K562 (cell line): ENCODE measurements around the gene CABP4. TPM values are rescaled to one million over a fixed set of nuclear protein-coding genes. Genes with fewer than 3 reads are reported as not detected.

ENCODE experiments used
- ATAC-seq: fragments of 200-7000 bp; cut with Tn5 transposase; 3 replicates; pipeline ENCODE4 v1.9.1; 2020; ENCODE audit warnings: moderate library complexity
- BruUV-seq: library from RNA; stranded (reverse); fragments of 400-500 nt; replicated peaks from 2 replicates; lab custom pipeline; 2021; lab: Mats Ljungman, UMichigan
- CTCF ChIA-PET: fragments of 300-600 bp; formaldehyde crosslinking; extraction: SDS; loops from one replicate; lab custom pipeline; 2021; ENCODE audit warnings: low intra/inter-chr PET ratio; lab: Yijun Ruan, JAX
- POLR2A ChIA-PET: fragments of 300-600, 350-650 bp; sonication (Branson Sonifier 250); formaldehyde crosslinking; extraction: SDS; loops from one replicate; lab custom pipeline; 2021; ENCODE audit warnings: antibody characterized with exemption, inconsistent platforms; lab: Yijun Ruan, JAX
- DNase-seq, 4 experiments: peaks; one replicate each; pipeline versions ENCODE4 v3.0.0 to v3.0.0-alpha.2; 2011 to 2018; ENCODE audit warnings: low spot score in 3 of 4, mixed read lengths in 3 of 4; ENCODE audit errors: extremely low read depth in 1 of 4
- FAIRE-seq: peaks from 2 replicates; lab custom pipeline; 2011; peaks lifted over from hg19 to GRCh38; lab: Jason Lieb, UNC
- H2AFZ ChIP-seq: 2 replicates; pipeline ENCODE4 v1.6.0; 2011; ENCODE audit warnings: low read depth, low read length, control low read depth, inconsistent platforms
- H3K27ac ChIP-seq: fragments of 200-600 bp; 3 replicates; pipeline ENCODE4 v1.8.0; 2011; ENCODE audit warnings: low read depth, mild to moderate bottlenecking, control low read depth, inconsistent platforms, low read length, moderate library complexity, mixed read lengths; ENCODE audit errors: extremely low read depth
- H3K27me3 ChIP-seq, 2 experiments: fragments of 300-600 bp in 1 of 2; 2 replicates in 1 of 2; 3 replicates in 1 of 2; pipeline versions ENCODE4 v1.6.0 to v1.8.0; 2011; ENCODE audit warnings: inconsistent platforms in 2 of 2, low read length in 2 of 2, mild to moderate bottlenecking in 1 of 2, mixed read lengths in 1 of 2, moderate library complexity in 1 of 2; ENCODE audit not compliant: control insufficient read depth in 2 of 2, insufficient read depth in 2 of 2
- H3K36me3 ChIP-seq: fragments of 300-600 bp; 3 replicates; pipeline ENCODE4 v1.8.0; 2011; ENCODE audit warnings: mild to moderate bottlenecking, low read length, inconsistent platforms; ENCODE audit not compliant: control insufficient read depth, insufficient read depth
- H3K4me1 ChIP-seq, 2 experiments: fragments of 200-600 bp in 1 of 2; replicated peaks in 1 of 2; 2 replicates in 1 of 2; 3 replicates in 1 of 2; pipeline versions ENCODE4 v1.5.1 to v1.8.0; 2011; ENCODE audit warnings: inconsistent platforms in 2 of 2, low read length in 2 of 2, mild to moderate bottlenecking in 1 of 2, mixed read lengths in 1 of 2, moderate library complexity in 1 of 2; ENCODE audit not compliant: control insufficient read depth in 2 of 2, insufficient read depth in 2 of 2
- H3K4me2 ChIP-seq: 2 replicates; pipeline ENCODE4 v1.6.1; 2011; ENCODE audit warnings: low read length, control low read depth, inconsistent platforms, mixed read lengths; ENCODE audit not compliant: insufficient read depth
- H3K4me3 ChIP-seq: fragments of 200-600 bp; sonication (generic), shearing (Covaris generic); 2 replicates; pipeline ENCODE4 v1.5.1; 2016; ENCODE audit warnings: control low read depth, inconsistent platforms
- H3K79me2 ChIP-seq: fragments of 200-600 bp; 3 replicates; pipeline ENCODE4 v1.8.0; 2011; ENCODE audit warnings: low read length, inconsistent platforms; ENCODE audit not compliant: control insufficient read depth, insufficient read depth
- H3K9ac ChIP-seq, 2 experiments: 2 replicates each; pipeline versions ENCODE4 v1.6.0 to v1.6.1; 2011; ENCODE audit warnings: low read depth in 2 of 2, low read length in 2 of 2, control low read depth in 1 of 2, inconsistent platforms in 1 of 2, mild to moderate bottlenecking in 1 of 2, mixed read lengths in 1 of 2; ENCODE audit not compliant: insufficient read depth in 1 of 2
- H3K9me1 ChIP-seq: one replicate; pipeline ENCODE4 v1.6.0; 2011; ENCODE audit warnings: inconsistent platforms, mild to moderate bottlenecking, low read length, moderate library complexity; ENCODE audit not compliant: control insufficient read depth, insufficient read depth
- H3K9me3 ChIP-seq: replicated peaks from 2 replicates; pipeline ENCODE4 v1.5.1; 2011; ENCODE audit warnings: low read depth, low read length, inconsistent platforms; ENCODE audit not compliant: control insufficient read depth, insufficient read depth
- H4K20me1 ChIP-seq: replicated peaks from 2 replicates; pipeline ENCODE4 v1.6.1; 2011; ENCODE audit warnings: low read length, inconsistent platforms, mixed read lengths; ENCODE audit not compliant: control insufficient read depth, insufficient read depth
- E4F1 ChIP-seq: fragments of 250-450 bp; sonication (Bioruptor Pico); IDR thresholded peaks from 2 replicates; pipeline ENCODE4 v1.5.0; 2021; ENCODE audit warnings: mild to moderate bottlenecking, borderline replicate concordance
- ELF2 ChIP-seq: fragments of 250-450 bp; sonication (Bioruptor Pico); IDR thresholded peaks from 2 replicates; pipeline ENCODE4 v1.5.0; 2021; ENCODE audit warnings: mild to moderate bottlenecking
- FOXK1 ChIP-seq: sonication (generic); formaldehyde crosslinking; IDR thresholded peaks from 2 replicates; pipeline ENCODE4 v1.8.0; 2022; ENCODE audit warnings: missing genetic modification reagents, mild to moderate bottlenecking, borderline replicate concordance
- MEF2D ChIP-seq: conservative IDR thresholded peaks from 2 replicates; pipeline ENCODE4 v1.6.1; 2016; ENCODE audit warnings: low read depth, missing genetic modification characterization, missing compliant biosample characterization
- SRSF9 ChIP-seq: fragments of 200-400 bp; formaldehyde crosslinking; IDR thresholded peaks from 2 replicates; pipeline ENCODE4 v1.6.1; 2017; ENCODE audit warnings: low read depth, low read length, borderline replicate concordance
- ZBTB1 ChIP-seq: sonication (generic); formaldehyde crosslinking; IDR thresholded peaks from 2 replicates; pipeline ENCODE4 v1.8.1; 2023; ENCODE audit warnings: missing genetic modification reagents, low read depth, mild to moderate bottlenecking, borderline replicate concordance
- ZKSCAN1 ChIP-seq: fragments of 150-350 bp; IDR thresholded peaks from 2 replicates; pipeline ENCODE4 v1.6.1; 2016; ENCODE audit warnings: low read depth, low read length
- ZKSCAN8 ChIP-seq: fragments of 200-800 bp; sonication (Bioruptor generic); IDR thresholded peaks from 2 replicates; pipeline ENCODE4 v1.6.1; 2016; ENCODE audit warnings: missing genetic modification characterization, missing compliant biosample characterization
- ZNF76 ChIP-seq: fragments of 250-450 bp; sonication (Bioruptor Pico); IDR thresholded peaks from 2 replicates; pipeline ENCODE4 v1.4.0; 2020; ENCODE audit warnings: mild to moderate bottlenecking, moderate library complexity, borderline replicate concordance
- WGBS: fragments of 100-300 bp; shearing (Covaris generic); methylation state at CpG from one replicate; pipeline ENCODE4 v1.1.6; 2016; ENCODE audit warnings: low coverage, mixed read lengths; ENCODE audit not compliant: insufficient coverage; ENCODE audit errors: missing lambda C conversion rate; 5-methylcytosine and 5-hydroxymethylcytosine counted together
- in situ Hi-C: fragments of 300-500 bp; cut with MboI; formaldehyde crosslinking; loops from 4 replicates; pipeline ENCODE4 v1.15.0; 2018; ENCODE audit warnings: inconsistent platforms, mixed read lengths
- intact Hi-C: fragments of 100-400 bp; cut with micrococcal nuclease; formaldehyde crosslinking; loops from 2 replicates; pipeline ENCODE4 v1.14.2; 2022
- polyA plus RNA-seq, 8 experiments: library from polyadenylated mRNA; depleted of rRNA in 4 of 8; stranded (reverse) in 5 of 8; unstranded in 3 of 8; fragments of >200 nt; fragmentation: Nextera tagmentation in 2 of 8; fragmentation: Illumina TruSeq in 1 of 8; extraction: Ambion mirVana in 2 of 8; extraction: Trizol in 1 of 8; gene quantifications; 2 replicates each; pipeline versions ENCODE4 v1.2.1 to v1.2.3, GENCODE V29; 2011 to 2014; ENCODE audit warnings: inconsistent platforms in 1 of 8, missing spikeins in 1 of 8
- total RNA-seq, 7 experiments: library from RNA; depleted of rRNA in 6 of 7; stranded (reverse); fragments of >200 nt in 6 of 7; fragmentation: Illumina TruSeq in 2 of 7; extraction: Trizol in 2 of 7; gene quantifications; 2 replicates each; pipeline versions ENCODE4 v1.2.1 to v1.2.3, GENCODE V29; 2011 to 2021; ENCODE audit warnings: low replicate concordance in 1 of 7
- TF ChIP-seq, protein P1 (sequence below), 2 experiments: fragments of 450-650 bp; conservative IDR thresholded peaks; 2 replicates each; pipeline ENCODE4 v1.6.1; 2017; ENCODE audit warnings: mild to moderate bottlenecking in 2 of 2, moderate library complexity in 2 of 2

Gene CABP4
- total and polyA plus RNA-seq, 9 of the 15 experiments (the other 6 are each of a cell fraction or from before 2014, with no cell fraction given): 0.11 TPM; not detected in 8

- Histone ChIP-seq H3K79me2 (peaks cover 34% of the 10 kb centered on the region), H3K9me1 (no peaks in the 10 kb centered on the region), H3K4me3 (peak overlapping the region; percentile 49), H3K27ac (peak overlapping the region; percentile 73; the same call in 1 of the 3 replicates), H3K36me3 (peaks cover 18% of the 10 kb centered on the region; the same call in 1 of the 3 replicates), H3K4me2 (peak overlapping the region; percentile 78), H4K20me1 (no peaks in the 10 kb centered on the region), H3K9ac (peak overlapping the region; percentile 61 to 85; a peak in 3 of 4 replicates), H3K27me3 (no peaks in the 10 kb centered on the region), H2AFZ (no peak overlapping the region), H3K9me3 (no peaks in the 10 kb centered on the region), H3K4me1 (peaks cover 28 to 57% of the 10 kb centered on the region in 2 experiments)
- ChIA-PET POLR2A (interaction anchor here (0.5 to 0.6 kb wide), 2 partner anchors 122 to 828 kb away, joined by 3 read pairs; no protein-coding TSS in a partner anchor), CTCF (no interaction called here)
- intact Hi-C loops (loop anchor here (5.0 kb wide), 1 partner anchor 82 kb away; the partner anchor contains the start of genes PPP1CA and TBC1D10C), in situ Hi-C loops (no loop called here)
- peak; percentile 78 for FAIRE-seq
- BruUV-seq: no TSS peak
- no peak for ATAC-seq
- DNase-seq: peak in 2 of 4 experiments; percentile 52 to 56
- WGBS: 32% methylated on average over 16 of the region's 16 CpGs
- TF ChIP-seq MEF2D (no peak), ZBTB1 (CRISPR knock-in tag) (no peak), SRSF9 (no peak), ZKSCAN8 (CRISPR knock-in tag) (no peak), E4F1 (no peak), ZKSCAN1 (no peak), ZNF76 (CRISPR knock-in tag) (no peak), FOXK1 (CRISPR knock-in tag) (no peak), ELF2 (no peak)
- TF ChIP-seq, protein P1, sequence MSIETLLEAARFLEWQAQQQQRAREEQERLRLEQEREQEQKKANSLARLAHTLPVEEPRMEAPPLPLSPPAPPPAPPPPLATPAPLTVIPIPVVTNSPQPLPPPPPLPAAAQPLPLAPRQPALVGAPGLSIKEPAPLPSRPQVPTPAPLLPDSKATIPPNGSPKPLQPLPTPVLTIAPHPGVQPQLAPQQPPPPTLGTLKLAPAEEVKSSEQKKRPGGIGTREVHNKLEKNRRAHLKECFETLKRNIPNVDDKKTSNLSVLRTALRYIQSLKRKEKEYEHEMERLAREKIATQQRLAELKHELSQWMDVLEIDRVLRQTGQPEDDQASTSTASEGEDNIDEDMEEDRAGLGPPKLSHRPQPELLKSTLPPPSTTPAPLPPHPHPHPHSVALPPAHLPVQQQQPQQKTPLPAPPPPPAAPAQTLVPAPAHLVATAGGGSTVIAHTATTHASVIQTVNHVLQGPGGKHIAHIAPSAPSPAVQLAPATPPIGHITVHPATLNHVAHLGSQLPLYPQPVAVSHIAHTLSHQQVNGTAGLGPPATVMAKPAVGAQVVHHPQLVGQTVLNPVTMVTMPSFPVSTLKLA (conservative IDR thresholded peaks at IDR 0.05): no peak
Observed at GRCh38 chr11:67483831-67484665, 28.9 kb downstream of the CABP4 start.
